ENCODE measurements around the gene LRMDA.
"Not testable (repeated sequence)": the region's sequence is repeated elsewhere in the genome, so short reads cannot be mapped to it uniquely, and the experiment has no call there.

The LRMDA gene

DNA sequence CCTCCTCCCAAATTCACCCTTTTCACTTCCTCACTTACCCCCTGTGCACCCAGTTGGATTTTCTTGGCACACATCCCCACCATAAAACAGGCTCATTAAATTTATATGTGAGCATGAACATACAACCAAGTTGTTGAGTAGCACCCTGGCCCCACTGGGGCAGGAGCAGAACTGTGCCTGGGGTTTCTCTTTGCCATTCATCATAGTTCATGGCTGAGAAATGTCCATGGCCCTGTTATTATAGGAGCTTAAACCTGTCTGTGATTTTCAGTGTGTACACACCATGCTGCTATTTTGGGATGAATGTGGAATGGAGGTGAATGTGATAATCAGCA is 618.8 kb downstream of the LRMDA start:
- no peak for DNase-seq (ENCODE audit: low read depth)

DNA sequence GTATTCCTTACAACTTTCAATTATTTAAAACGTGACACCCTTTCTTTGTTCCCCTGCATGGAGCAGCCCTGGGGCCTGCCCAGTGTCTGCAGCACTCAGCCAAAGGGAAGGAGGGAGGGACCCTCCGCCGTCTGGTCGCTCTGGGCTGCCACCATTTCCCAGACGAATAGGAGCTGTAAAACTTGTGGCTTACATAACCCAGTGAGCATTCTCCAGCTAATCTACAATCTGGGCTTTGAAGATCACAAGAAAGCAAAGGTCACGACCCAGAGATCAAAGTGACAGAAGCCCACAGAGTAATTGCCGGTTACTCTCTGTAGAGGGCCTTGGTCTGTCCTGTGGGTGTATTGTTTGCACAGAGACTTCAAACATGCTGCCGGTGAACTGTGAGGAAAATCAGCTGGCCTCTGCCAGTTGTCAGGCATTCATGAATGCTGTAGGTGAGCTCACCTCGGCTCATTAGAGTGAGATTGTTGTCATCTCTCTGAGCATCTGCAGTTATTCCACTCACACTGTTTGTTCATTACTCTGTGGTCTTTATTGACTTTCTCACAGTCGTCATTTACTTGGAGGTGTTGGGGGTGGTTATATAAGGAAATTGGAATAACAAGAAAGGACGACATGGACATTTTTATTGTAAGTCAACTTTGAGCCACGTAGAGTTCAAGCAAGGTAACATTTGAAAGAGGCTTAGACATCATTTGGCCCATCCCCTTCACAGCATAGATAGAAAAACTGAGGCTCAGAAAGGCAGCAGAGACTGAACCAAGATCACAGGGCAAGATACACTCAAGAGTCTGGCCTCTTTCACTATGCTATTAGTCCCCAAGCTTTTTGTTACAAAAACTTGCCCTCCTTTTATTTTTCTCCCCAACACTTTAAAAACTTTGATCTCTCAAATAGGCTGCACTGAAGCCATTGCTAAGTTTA is 619.8 kb downstream of the LRMDA start:
- DNase-seq (ENCODE audit: low read depth) = no peak

DNA sequence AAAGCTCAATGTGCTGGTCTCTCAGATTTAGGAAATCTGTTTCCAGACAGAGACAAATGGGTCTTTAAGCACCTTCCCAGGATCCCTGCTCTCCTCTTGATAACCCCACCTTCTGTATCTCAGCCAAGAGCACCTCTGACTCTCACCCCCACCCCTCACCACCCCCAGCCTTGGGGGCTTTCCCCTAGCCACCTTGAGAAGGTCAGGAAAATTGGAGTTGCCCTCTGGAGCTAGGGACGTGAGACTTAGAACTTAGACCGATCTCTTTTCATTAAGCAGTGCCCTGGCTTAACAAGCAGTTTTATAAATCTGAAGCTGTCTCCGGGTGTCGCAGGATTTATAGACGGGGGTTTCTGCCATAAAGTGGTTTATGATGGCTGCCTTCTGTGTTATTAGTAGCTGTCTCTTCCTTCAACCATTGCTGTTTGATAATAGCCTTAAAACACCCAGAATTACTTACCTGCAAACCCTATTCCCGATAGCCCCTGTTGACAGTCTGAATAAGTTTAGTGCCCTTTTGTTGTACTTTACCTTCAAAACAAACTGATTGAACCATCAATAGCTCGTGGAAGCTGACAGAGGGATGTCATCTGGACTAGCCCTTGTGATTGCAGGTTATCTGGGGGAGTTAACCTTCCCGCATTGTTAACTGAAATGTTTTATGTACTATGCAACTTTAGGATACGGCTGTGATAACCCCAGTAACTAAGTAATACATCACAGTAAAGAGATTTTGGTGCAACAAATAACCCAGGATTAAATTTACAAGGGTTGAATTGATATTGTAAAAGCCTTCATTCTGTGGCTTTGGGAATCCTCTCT is 621.5 kb downstream of the LRMDA start:
- no peak for DNase-seq (ENCODE audit: low read depth)

DNA sequence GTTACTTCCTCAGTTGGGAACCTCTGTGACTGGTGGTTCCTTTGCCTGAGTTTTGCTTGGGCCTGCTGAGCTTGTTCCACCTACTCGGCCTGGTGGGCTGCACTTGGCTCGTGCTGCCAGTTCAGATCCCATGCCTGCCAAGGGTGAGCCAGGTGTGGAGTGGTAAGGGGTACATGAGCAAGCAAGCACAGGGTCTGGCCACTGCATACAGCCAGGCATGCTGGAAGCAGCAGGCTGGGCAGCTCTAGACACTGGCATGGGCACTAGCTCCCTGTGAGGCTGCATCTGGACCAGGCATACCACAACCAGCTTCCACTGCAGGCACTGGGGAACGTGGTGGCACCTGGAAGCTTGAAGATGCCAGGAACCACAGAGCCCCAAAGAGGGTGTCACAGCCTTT is 624.0 kb downstream of the LRMDA start:
- no peak for DNase-seq (ENCODE audit: low read depth)

DNA sequence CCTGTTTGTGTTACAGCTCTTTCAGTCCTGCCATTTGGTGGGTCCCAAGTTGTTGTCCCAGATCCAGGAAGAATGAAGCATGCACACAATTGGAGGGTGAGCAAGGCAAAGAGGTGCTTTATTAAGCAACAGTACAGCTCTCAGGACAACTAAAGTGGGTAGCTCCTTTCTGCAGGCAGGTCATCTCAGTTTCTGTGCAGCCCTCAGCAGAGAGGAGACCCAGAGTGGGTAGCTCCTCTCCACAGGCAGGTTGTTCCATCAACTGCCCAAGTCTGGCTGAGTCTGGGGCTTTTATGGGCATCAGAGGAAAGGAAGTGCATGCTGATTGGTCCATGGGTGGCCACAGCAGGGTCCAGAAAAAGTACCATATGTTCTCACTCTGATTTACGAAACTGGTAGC is 624.5 kb downstream of the LRMDA start:
- DNase-seq (ENCODE audit: low read depth) = no peak

- DNase-seq (ENCODE audit: low read depth) = not testable (repeated sequence)
Measured at GRCh38 chr10:76060993-76061392, 629.6 kb downstream of the LRMDA start.

DNA sequence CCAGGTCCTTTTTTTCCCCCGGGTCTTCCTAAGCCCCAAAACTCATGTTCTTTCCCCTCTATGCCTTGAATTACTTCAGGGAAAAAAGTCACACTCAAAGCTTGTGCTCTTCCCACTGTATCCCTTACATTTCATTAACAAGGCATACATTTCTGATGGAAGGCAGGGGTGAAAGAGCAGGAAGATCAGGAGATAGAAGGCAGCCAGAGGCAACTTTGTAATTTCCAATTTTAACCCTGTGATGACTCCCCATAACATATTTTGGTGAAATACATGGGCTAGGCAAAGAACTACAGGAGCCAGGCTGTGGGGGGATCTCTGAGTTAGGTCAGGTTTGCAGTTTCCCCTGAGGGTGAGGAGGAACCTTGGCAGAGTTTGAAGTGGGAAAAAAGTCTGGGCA is 635.0 kb downstream of the LRMDA start:
- no peak for DNase-seq (ENCODE audit: low read depth)

- DNase-seq (ENCODE audit: low read depth) = no peak
Measured at GRCh38 chr10:76067447-76067846, 636.0 kb downstream of the LRMDA start.

DNA sequence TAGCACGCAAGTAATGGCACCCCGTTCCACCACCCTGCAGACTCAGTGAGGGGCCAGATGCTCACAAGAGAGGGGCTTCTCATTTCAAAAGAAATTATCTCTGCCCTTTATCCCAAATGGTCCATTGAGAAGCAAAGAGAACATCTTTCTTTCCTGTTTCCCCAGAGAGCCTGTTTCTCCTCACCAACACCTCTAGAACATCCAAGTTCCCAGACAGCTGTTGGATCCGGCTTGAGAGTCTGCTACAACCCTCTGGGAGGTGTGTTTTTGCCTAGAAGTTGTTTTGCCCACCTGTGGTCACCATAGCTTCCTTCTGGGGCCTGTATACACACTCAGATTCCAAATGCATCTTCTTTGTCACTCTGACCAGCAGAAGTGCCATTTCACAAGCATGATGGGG is 637.4 kb downstream of the LRMDA start:
- DNase-seq (ENCODE audit: low read depth) = no peak

DNA sequence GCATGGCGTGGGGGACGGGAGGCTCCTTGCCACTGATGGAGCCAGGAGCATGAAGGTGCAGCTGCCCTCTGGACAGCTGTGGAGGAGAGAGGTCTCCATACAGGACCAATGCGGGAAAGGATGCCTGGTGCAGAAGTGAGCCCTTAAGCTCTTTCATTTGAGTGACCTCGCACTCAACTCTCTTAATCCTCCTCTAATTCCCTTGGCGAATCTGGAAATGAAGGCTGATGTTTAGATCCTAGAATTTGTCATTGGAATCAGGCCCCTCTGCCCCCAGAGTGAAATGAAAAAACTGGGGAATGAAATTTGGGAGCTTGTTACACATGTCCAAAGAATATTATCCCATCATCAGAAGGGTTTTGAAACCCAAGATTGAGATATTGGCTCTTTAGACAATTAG is 639.5 kb downstream of the LRMDA start:
- DNase-seq (ENCODE audit: low read depth) = no peak

DNA sequence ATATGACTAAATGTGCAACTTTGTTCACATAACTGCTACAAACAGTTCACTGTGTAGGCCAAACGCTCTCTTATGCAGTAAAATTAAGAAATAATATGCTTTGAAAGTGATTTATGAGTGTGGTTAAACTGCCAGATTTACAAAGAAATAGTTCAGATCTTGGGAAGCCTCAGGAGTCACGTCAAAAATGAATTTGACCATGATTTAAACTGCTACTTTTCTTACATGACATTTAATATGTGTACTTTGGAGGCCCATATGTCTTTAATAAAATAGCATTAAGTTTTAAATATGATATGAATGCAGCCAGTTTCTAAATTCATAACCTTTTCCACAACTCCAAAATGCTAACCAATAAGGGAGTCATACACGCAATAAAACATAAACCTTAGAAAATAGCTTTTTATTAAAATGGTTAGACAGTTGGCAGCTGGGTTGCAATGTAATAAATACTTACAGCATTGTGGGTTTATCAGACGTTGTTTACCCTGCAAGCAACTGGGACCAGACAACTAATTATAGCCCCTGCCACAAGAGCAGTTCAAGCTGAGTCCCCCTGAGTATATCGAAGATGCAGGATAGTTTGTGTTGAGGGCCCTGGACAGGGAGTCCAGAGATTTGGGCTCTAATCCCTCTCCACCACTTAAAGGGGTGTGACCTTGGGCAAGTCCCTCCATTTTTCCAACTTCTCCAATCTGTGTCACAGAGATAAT is 640.4 kb downstream of the LRMDA start:
- no peak for DNase-seq (ENCODE audit: low read depth)

GRCh38 chr10:76072384-76072783 is 641.0 kb downstream of the LRMDA start:
- no peak for DNase-seq (ENCODE audit: low read depth)

DNA sequence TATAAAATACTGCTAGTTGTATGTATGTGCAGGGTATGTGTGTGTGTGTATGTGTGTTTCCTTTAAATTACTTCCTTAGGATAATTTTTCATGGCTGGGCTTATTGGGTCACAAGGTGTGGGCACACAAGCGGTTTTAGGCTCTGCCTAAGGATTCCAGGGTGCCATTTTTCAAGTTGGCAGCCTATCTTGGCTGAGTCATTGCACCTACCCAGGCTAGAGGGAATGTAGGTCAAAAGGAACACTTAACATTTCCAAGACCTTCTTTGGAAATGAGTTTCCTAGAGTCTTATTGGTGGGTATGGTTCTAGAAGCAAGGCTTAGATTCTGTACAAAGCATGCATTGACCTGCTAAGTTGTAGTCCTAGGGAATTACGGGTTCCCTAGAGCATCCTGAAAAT is 642.1 kb downstream of the LRMDA start:
- no peak for DNase-seq (ENCODE audit: low read depth)

GRCh38 chr10:76074659-76075058 is 643.2 kb downstream of the LRMDA start:
- DNase-seq (ENCODE audit: low read depth) = no peak

DNA sequence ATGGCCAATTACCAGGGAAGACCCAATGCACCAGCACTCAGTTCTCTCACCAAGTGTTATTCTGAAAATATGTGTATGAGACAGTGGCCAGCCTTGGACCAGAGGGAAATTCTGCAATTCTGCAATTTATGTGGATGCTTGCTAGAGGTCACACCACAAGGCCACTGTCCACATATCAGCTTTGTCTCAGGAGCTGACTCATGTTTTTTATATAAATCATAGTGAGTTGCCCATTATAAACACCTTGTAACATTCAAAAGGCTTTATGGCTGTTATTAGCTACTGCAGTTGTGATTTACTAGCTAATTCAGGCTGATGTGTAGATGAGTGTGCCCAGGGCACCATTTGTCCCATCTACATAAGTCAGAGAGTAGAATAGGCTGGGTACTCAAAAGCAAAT is 649.0 kb downstream of the LRMDA start:
- DNase-seq (ENCODE audit: low read depth) = no peak

DNA sequence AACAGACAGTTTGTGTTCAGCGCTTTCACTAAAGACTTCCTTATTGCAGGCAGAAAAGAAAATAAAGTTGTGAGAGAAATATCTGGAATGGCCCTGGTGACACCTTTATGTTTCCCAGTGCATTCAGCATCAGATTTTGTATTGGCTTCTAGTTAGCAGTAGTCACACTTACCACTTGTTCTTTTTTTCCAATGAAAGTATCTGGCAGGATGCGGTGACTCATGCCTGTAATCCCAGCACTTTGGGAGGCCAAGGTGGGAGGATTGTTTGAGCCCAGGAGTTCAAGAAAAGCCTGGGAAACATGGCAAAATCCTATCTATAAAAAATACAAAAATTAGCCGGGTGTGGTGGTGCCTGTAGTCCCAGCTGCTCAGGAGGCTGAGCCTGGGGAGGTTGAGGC is 649.6 kb downstream of the LRMDA start:
- no peak for DNase-seq (ENCODE audit: low read depth)

- no peak for DNase-seq (ENCODE audit: low read depth)
Measured at GRCh38 chr10:76082232-76082631, 650.8 kb downstream of the LRMDA start.

DNA sequence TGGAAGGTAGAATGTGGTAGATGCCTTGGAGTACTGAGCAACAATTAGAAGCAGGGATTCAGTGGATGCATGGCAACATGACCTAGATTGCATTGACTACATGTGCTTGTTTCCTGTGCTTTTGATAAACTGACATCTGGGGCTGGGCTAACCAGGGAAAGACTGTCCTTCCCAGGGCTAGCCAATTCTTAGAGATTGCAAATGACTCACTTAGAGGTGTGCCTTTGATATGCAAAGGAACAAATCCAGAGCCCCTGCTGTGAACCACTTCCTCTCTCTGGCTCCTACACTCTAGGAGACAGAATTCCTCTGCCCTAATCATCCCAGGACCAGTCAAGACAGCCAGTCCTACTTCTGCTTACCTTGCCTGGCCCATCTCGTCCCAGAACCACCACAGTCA is 651.5 kb downstream of the LRMDA start:
- no peak for DNase-seq (ENCODE audit: low read depth)

DNA sequence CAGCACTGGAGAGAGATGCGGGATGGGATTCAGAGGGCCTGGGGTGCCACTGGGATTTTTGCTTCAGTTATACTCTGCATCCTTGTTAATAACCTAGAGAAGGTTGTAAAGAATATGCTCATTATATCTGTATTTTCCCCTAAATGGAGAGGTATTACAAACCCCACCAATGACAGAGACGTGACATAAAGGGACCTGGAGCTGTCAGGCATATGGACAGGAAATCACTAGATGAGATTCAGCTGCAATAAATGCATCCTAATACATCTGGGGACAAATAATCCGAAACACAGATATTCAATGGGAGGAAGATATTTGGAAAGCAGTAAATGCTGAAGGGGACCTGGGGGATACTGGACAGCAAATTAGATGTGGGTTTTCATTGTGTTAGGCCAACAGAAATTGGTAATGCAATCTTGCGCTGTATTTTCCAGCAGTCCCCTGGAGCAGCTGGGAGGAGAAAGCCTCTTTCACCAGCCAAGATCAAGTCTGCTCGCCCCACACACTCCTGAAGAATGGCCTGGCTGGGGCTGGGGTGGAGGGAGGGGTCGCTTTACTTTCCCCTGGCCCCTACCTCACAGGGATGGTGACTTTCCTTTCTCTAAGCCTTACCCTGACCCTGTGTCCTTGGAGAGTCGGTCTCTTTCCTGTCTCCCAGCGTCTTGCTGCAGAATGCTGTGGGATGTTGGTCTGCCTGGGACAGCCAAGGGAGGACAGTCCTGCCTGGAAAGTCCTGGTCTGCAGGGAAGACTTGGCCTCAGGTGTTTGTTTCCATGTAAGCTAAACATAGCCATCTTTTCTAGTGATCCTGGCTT is 653.8 kb downstream of the LRMDA start:
- no peak for DNase-seq (ENCODE audit: low read depth)

- no peak for DNase-seq (ENCODE audit: low read depth)
Measured at GRCh38 chr10:76085817-76086167, 654.4 kb downstream of the LRMDA start.

GRCh38 chr10:76086170-76086760 is 654.8 kb downstream of the LRMDA start:
- DNase-seq (ENCODE audit: low read depth) = no peak

Data from activated T-cell treated with anti-CD3 and anti-CD28 coated beads for 1 hour (primary cell).